Common myeloid progenitor, CD34-positive (primary cell): Measurements from ENCODE around the gene PTP4A2.
"Not testable (repeated sequence)": the region's sequence is repeated elsewhere in the genome, so short reads cannot be mapped to it uniquely, and the experiment has no call there.

ENCODE experiments used
- CTCF ChIA-PET: fragments of 350-600 bp; sonication (Branson Sonifier 250); formaldehyde crosslinking; loops from one replicate; lab custom pipeline; 2021; ENCODE audit warnings: antibody characterized with exemption; lab: Charles Lee
- POLR2A ChIA-PET: fragments of 350-600 bp; sonication (Branson Sonifier 250); formaldehyde crosslinking; loops from one replicate; lab custom pipeline; 2021; ENCODE audit warnings: antibody characterized with exemption; lab: Charles Lee
- DNase-seq, 3 donors: peaks; one replicate each; pipeline versions ENCODE4 v3.0.0 to v3.0.0-alpha.2; 2013
- H3K27ac ChIP-seq, 2 experiments: 1 replicate in 1 of 2; 2 replicates in 1 of 2; pipeline ENCODE4 v1.7.0; 2013; ENCODE audit warnings: inconsistent platforms in 2 of 2, low read length in 2 of 2, mild to moderate bottlenecking in 2 of 2, low read depth in 1 of 2, moderate library complexity in 1 of 2; ENCODE audit not compliant: severe bottlenecking in 2 of 2, insufficient read depth in 1 of 2, poor library complexity in 1 of 2
- H3K27me3 ChIP-seq, 5 experiments: replicated peaks in 2 of 5; 1 replicate in 3 of 5; 2 replicates in 2 of 5; pipeline versions ENCODE4 v1.6.1 to v1.7.0; 2013; ENCODE audit warnings: low read length in 4 of 5, mild to moderate bottlenecking in 2 of 5, moderate library complexity in 2 of 5, inconsistent platforms in 1 of 5; ENCODE audit not compliant: insufficient read depth in 5 of 5, control insufficient read depth in 4 of 5
- H3K36me3 ChIP-seq, 4 experiments: 1 replicate in 2 of 4; 2 replicates in 2 of 4; pipeline versions ENCODE4 v1.6.1 to v1.7.0; 2013; ENCODE audit warnings: low read length in 3 of 4, control low read depth in 1 of 4, mild to moderate bottlenecking in 1 of 4; ENCODE audit not compliant: control insufficient read depth in 4 of 4, insufficient read depth in 4 of 4
- H3K4me1 ChIP-seq, 4 experiments: 1 replicate in 3 of 4; 2 replicates in 1 of 4; pipeline versions ENCODE4 v1.6.1 to v1.7.1; 2013; ENCODE audit warnings: low read length in 3 of 4, mild to moderate bottlenecking in 3 of 4, control low read depth in 1 of 4, inconsistent platforms in 1 of 4, moderate library complexity in 1 of 4; ENCODE audit not compliant: control insufficient read depth in 4 of 4, insufficient read depth in 4 of 4; ENCODE audit errors: control extremely low read depth in 1 of 4
- H3K4me3 ChIP-seq, 7 experiments: 1 replicate in 4 of 7; 2 replicates in 3 of 7; pipeline versions ENCODE4 v1.5.1 to v1.7.0; 2013; ENCODE audit warnings: mild to moderate bottlenecking in 7 of 7, low read length in 6 of 7, moderate library complexity in 6 of 7, inconsistent platforms in 2 of 7, low read depth in 2 of 7, control low read depth in 1 of 7; ENCODE audit not compliant: insufficient read depth in 4 of 7, control insufficient read depth in 1 of 7; ENCODE audit errors: extremely low read depth in 1 of 7
- H3K9me3 ChIP-seq, 5 experiments: 1 replicate in 4 of 5; 2 replicates in 1 of 5; pipeline versions ENCODE4 v1.6.1 to v1.7.1; 2013; ENCODE audit warnings: low read length in 4 of 5, mild to moderate bottlenecking in 2 of 5, inconsistent platforms in 1 of 5, low read depth in 1 of 5, moderate library complexity in 1 of 5; ENCODE audit not compliant: control insufficient read depth in 4 of 5, insufficient read depth in 2 of 5; ENCODE audit errors: control extremely low read depth in 1 of 5
- WGBS: methylation state at CpG from one replicate; pipeline ENCODE4 v1.1.5; 2013; ENCODE audit not compliant: insufficient coverage; 5-methylcytosine and 5-hydroxymethylcytosine counted together

The PTP4A2 gene

GRCh38 chr1:31895474-31896198 lies 42.5 kb downstream of the PTP4A2 start:
- H3K4me1 ChIP-seq, H3K9me3 ChIP-seq, H3K36me3 ChIP-seq, H3K27me3 ChIP-seq, H3K27ac ChIP-seq, DNase-seq, H3K4me3 ChIP-seq, POLR2A ChIA-PET: not testable (repeated sequence)
- CTCF ChIA-PET, result interaction anchor here (1.2 kb wide), 1 partner anchor 14 kb away, joined by 3 read pairs; no protein-coding TSS in a partner anchor
- WGBS, result 95% methylated on average over 2 of the region's 2 CpGs

DNA sequence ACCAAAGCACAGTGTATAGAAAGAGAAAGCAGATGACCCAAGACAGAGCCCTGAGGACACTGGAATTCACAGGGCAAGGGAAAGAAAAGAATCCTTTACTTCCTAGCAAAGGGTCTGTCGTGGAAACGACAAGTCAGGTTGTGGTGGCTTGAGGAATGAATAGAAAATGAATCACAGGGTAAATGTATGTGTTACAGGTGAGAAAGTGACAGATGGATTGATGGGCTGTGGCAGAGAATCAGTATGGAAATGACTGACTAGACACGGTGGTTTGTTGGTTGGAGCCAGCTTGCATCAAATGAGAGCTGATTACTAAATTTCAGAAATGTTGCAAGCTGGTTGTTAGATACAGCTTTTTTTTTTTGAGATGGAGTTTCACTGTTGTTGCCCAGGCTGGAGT lies 46.9 kb downstream of the PTP4A2 start:
- WGBS, result 95% methylated on average over 3 of the region's 3 CpGs
- no peaks in the 10 kb centered on the region for H3K9me3 ChIP-seq
- no peaks in the 10 kb centered on the region for H3K36me3 ChIP-seq
- H3K4me3 ChIP-seq, result no peak overlapping the region
- peaks cover 9 to 12% (median 9%) of the 10 kb centered on the region in 4 experiments for H3K4me1 ChIP-seq
- H3K27ac ChIP-seq, result no peak overlapping the region
- POLR2A ChIA-PET, result no interaction called here
- DNase-seq, result no peak
- CTCF ChIA-PET, result no interaction called here
- H3K27me3 ChIP-seq, result no peaks in the 10 kb centered on the region

DNA sequence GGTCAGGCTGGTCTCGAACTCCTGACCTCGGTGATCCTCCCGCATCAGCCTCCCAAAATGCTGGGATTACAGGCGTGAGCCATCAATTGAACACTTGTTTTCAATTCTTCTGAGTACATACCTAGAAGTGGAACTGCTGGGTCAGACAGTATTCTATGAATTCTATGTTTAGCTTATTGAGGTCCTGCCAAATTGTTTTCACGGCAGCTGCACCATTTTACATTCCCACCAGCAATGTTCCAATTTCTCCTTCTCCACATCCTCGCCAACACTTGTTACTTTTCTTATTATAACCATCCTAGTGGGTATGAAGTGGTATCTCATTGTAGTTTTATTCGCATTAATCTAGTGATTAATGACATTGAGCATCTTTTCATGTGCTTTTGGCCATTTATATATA lies 49.9 kb downstream of the PTP4A2 start:
- CTCF ChIA-PET, result no interaction called here
- 94% methylated on average over 4 of the region's 7 CpGs for WGBS
- Histone ChIP-seq H3K9me3 (no peaks in the 10 kb centered on the region), H3K4me1 (peaks cover 9 to 12% (median 9%) of the 10 kb centered on the region in 4 experiments), H3K27ac (no peak overlapping the region), H3K4me3 (no peak overlapping the region), H3K27me3 (no peaks in the 10 kb centered on the region), H3K36me3 (no peaks in the 10 kb centered on the region)
- POLR2A ChIA-PET, result no interaction called here
- DNase-seq, result no peak

DNA sequence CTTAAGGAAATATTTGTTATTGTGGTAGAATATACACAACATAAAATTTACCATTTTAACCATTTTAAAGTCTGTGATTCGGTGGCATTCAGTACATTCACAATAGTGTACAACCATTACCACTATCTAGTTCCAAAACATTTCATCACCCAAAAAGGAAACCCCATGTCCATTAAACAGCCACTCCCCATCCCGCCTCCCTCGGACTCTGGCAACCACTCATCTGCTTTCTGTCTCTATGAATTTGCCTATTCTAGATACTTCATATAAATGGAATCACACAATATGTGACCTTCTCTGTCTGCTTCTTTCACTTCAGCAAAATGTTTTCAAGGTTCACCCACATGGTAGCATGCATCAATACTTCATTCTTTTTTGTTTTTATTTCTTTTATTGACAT lies 51.3 kb downstream of the PTP4A2 start:
- DNase-seq, result peak in 1 of 3 donors; percentile 11

DNA sequence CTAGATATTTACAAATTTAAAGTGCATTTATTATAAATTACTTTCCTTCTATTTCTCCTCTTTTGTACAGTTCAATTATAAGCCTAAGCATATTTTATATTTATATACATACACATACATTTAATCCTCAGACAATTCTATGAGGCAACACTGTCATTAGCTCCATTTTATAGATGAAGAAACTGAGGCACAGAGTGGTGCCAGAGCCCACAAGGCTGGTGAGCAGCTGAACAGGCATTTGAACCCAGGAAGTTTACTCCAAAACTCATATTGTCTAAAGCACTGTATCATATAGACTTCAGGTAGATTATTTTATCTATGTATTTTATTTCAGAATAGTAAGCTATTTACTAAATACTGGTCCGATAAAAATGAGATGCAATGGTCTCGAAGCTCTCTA lies 52.3 kb downstream of the PTP4A2 start:
- Histone ChIP-seq H3K36me3 (no peaks in the 10 kb centered on the region), H3K4me3 (no peak overlapping the region), H3K27ac (no peak overlapping the region), H3K9me3 (no peaks in the 10 kb centered on the region), H3K4me1 (peaks cover 9 to 12% (median 9%) of the 10 kb centered on the region in 4 experiments), H3K27me3 (no peaks in the 10 kb centered on the region)
- ChIA-PET CTCF (no interaction called here), POLR2A (no interaction called here)
- no CpG with 5 or more reads among the region's 2 CpGs for WGBS
- DNase-seq, result no peak

More for the DNA sequence above, 51.3 kb downstream of the PTP4A2 start:
- Histone ChIP-seq H3K36me3 (no peaks in the 10 kb centered on the region), H3K27ac (no peak overlapping the region), H3K27me3 (no peaks in the 10 kb centered on the region), H3K4me1 (peaks cover 9 to 12% (median 9%) of the 10 kb centered on the region in 4 experiments), H3K9me3 (no peaks in the 10 kb centered on the region), H3K4me3 (no peak overlapping the region)
- 87% methylated on average over 3 of the region's 3 CpGs for WGBS
- ChIA-PET CTCF (no interaction called here), POLR2A (no interaction called here)

GRCh38 chr1:31883357-31883942 lies 54.7 kb downstream of the PTP4A2 start:
- no CpG with 5 or more reads among the region's 3 CpGs for WGBS
- Histone ChIP-seq H3K27ac (no peak overlapping the region), H3K4me1 (no peaks in the 10 kb centered on the region), H3K27me3 (no peaks in the 10 kb centered on the region), H3K4me3 (no peak overlapping the region), H3K9me3 (no peaks in the 10 kb centered on the region), H3K36me3 (no peaks in the 10 kb centered on the region)
- DNase-seq, result no peak
- POLR2A ChIA-PET, result no interaction called here
- CTCF ChIA-PET, result no interaction called here

GRCh38 chr1:31881688-31882000 lies 56.5 kb downstream of the PTP4A2 start:
- Histone ChIP-seq H3K36me3 (no peaks in the 10 kb centered on the region), H3K4me3 (no peak overlapping the region), H3K4me1 (no peaks in the 10 kb centered on the region), H3K9me3 (no peaks in the 10 kb centered on the region), H3K27me3 (no peaks in the 10 kb centered on the region), H3K27ac (no peak overlapping the region)
- DNase-seq, result no peak
- WGBS, result 100% methylated on average over 5 of the region's 5 CpGs
- ChIA-PET POLR2A (no interaction called here), CTCF (no interaction called here)
